ENCODE results near the gene DISP3.

DISP3 gene

DNA sequence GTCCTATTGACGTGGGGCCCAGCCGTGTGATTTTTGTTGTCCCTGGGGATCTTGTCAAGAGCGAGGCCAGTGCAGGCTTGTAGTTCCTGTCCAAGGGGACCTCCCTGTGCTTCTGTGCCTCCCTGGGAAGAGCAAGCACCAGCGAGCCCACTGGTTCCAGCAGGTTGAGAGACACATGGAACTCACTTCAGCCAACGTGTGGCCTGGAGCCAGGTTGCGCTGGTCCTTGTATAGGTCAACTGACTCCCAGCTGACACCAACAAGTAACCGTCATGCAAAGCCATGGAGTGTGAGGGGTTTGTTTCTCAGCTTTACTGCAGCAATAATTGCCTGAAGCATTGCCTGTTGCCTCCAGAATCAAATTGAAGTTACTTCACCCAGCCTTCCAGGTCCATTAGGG is 63.0 kb downstream of the DISP3 start:
- no peak for DNase-seq (ENCODE audit: low read depth in 2 of 3, low spot score in 1 of 3)

DNA sequence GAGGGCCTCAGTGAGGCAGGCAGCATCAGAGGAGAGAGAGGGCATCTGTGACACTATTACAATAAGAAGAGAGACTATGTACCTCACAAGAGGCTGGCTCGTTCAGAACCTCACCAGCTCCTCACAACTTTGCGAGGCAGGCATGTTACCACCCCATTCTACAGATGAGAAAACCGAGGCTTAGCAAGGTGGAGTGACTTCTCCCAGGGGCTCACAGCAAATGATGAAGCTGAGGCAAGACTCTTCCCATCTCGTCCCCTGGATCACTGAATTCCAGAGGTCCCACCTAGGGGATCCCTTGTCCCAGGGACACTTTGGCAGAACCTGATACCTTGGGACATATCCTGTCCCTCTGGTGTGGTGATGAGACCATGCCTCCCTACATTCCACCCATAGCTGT is 64.4 kb downstream of the DISP3 start:
- no peak for DNase-seq (ENCODE audit: low read depth in 2 of 3, low spot score in 1 of 3)

DNA sequence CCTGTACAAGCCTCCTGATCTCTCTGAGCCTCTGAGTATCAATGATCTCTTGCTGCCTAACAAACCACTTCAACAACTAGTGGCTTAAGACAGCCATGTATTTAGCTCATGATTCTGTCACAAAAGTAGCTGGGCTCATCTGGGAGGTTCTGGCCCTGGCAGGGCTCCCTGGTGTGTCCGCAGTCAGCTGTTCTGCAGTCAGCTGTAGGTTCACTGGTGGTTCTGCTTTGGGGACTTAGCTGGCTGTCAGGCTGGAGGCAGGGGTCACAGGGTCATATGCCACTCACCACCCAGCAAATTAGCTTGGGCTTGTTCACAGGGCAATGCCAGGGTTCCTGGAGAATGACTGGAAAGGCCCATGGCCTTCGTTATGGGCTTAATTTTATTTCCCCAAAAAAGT is 64.8 kb downstream of the DISP3 start:
- DNase-seq (ENCODE audit: low read depth in 2 of 3, low spot score in 1 of 3) = no peak

DNA sequence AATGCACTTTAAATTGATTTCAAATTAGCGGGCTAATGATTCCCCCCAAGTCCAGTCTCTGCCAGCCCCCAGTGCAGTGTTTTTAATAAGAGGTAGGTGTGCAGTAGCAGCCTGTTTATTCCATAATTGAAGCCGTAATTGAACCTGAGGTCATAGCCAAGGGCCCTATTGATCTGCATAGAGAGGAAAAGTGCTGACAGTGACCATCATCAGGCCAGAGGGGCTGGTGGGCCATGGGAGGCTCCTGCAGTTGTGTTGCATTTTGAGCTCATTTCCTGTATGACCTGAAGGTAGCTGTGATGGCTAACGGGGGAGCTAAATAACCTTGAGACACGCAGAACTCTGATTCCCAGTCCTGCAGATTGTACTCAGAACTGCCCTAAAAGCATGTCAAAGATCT is 67.5 kb downstream of the DISP3 start:
- DNase-seq (ENCODE audit: low read depth in 2 of 3, low spot score in 1 of 3) = no peak

DNA sequence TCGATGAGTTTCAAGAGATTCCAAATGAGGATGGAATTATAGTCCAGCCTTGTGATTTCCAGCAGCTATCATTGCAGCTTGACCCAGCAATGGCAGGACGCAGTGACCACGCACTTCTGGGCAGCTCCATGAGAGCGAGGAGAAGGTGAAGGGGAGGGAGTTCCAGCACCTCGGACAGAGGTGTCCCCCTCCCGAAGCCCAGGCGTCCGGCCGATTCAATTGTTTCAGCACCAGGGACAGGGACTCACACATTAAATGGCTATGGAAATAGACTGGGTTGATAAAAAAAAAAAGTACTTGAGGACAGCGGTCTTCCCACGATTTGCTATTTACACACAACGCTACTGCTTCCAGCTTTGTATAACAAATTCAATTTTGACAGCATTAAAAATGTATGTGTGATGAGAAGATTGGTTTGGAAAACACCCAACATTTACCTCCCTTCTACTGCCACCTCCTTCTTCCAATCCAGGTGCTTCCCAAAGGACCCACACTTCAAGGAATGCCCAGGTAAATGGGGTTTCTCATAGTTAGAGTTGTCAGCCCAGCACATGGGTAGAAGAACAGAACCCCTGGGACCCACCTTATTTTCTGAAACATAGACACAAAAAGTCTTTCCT is 71.8 kb downstream of the DISP3 start:
- DNase-seq (ENCODE audit: low read depth in 2 of 3, low spot score in 1 of 3) = peak; percentile 9 to 41 (median 15)

DNA sequence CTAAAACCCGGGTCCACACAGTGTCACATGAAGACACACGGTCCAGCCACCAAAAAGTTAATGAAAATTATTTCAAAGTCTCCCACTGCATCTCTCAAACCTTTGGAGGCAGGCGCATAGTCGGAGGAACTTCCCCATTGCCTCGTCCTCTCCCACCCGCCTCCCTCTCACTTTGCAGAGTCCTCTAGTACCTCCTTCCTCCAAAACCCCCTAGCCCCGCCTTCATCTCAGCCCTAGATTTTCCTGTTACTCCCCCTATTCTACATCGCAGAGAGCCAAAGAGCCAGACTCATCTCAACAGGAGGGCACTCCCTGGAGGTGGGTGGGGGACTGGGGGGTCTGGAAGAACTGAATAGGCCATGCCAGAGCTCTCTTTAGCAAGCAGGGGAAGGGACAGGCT is 79.3 kb downstream of the DISP3 start:
- no peak for DNase-seq (ENCODE audit: low read depth in 2 of 3, low spot score in 1 of 3)

DNA sequence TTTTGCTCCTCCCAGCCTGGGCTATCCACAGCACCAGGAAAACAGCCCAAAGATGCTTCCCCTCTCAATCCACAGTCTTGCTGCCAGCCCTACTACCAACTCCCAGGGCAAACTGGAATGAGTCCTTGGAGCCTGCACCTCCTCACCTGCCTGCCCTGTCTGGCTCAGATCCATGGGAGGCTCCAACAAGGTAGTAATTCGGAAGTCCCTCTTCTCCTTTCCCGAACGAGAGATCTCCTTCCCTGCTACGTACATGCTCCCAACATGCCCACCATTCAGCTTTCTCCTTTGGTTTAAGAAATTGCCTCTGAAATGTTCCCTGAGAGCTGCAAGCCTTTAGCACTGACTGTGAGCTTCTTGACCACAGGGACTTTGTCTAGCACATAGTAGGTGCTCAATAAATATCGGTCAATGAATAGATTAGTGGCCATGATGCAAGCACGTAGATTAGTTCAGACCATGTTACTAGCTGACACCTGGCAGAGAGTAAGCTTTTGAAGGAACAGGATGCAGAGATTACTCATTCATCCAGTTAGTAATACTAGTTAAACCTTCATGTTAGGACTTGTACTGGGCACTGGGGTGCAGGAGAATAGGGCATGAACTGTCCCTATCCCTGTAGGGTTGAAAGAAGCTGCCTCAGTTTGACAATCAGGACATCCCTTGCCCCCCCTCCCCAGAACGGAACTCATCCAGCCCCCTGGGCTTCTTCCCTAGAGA is 80.1 kb downstream of the DISP3 start:
- no peak for DNase-seq (ENCODE audit: low read depth in 2 of 3, low spot score in 1 of 3)

DNA sequence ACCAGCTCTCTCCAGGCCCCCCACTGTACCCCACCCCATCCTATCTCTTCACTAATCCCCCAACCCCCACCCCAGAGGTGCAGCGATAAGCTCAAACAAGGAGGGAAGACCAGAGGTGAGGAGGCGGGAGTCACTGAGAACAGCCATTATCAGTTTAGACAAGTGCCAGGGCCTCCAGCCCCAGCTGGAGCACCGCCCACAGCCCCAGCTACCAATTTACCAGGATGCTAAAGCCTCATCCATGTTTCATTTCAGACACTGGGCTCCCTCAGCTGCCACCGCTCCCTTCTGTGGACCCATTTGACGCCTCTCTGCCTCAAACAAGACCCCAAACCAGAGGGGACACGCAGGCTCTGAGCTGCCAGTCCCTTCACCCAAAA is 80.6 kb downstream of the DISP3 start:
- no peak for DNase-seq (ENCODE audit: low read depth in 2 of 3, low spot score in 1 of 3)

DNA sequence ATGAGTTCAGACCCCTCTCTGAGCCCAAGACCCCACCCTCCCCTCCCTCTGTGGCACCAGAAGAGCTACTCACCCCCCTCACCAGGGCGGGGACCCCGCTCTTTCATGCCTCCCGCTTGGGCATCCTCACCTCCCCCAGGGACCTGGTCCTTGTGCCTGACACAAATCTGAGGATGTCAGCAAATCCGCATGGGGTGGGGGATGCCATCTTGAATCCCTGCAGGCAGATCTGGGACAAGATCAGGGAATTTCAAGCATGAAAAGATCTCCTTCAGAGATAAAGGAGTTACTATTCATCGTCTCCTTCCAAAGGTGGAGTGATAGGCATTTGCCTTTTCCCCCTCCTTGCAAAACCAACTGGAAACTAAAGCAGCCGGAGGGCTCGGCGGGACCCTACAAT is 81.1 kb downstream of the DISP3 start:
- no peak for DNase-seq (ENCODE audit: low read depth in 2 of 3, low spot score in 1 of 3)

DNA sequence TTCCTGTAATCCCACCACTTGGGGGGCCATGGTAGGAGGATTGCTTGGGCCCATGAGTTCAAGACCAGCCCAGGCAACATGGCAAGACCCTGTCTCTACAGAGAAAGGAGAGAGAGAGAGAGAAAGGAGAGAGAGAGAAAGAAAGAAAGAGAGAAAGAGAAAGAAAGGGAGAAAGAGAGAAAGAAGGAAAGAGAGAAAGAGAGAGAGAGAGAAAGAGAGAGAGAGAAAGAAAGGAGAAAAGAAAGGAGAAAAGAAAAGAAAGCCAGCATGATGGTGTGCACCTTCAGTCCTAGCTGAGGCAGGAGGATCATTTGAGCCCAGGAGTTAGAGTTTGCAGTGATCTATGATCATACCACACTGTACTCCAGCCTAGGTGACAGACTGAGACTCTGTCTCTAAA is 82.8 kb downstream of the DISP3 start:
- DNase-seq (ENCODE audit: low read depth in 2 of 3, low spot score in 1 of 3) = no peak

DNA sequence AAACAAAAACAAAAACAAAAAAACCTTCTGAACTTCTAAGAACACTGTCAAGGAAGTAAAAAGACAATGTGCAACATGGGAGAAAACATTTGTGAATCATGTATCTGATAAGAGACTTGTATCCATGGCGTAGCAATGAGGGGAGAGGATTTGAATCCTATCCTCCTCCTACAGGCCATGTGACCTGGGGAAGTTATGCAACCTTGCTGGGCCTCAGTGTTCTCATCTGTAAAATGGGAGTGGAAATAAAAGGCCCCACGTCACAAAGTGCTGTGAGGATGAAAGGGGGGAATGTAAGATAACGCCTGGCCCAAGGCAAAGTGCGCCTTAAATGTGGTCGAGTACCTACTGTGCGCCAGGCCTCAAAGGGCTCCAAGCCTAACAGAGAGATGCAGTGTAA is 83.7 kb downstream of the DISP3 start:
- no peak for DNase-seq (ENCODE audit: low read depth in 2 of 3, low spot score in 1 of 3)

DNA sequence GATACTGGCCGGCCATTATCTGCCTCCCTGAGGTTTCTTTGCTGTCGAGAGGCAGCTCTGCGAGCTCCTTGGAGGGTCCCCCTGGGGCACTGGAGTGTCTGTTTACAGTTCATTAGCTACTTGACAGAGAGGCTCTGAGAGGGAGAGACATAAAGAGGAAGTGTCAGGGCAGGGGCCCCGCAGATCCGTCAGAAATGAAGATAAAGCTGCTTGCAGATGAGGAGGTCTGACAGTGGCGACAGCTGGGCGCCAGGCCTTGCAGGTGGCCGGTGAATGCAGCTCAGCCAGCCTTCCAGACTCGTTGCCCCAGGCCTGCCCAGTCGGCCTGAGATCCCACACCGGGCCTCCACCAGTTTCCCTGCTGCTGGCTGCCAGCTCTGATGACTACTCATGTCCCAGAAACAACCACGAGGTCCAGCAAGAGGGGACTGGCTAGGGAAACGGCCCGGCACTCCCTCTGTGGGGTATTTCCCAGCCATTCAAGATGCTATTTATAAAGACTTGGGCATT is 84.7 kb downstream of the DISP3 start:
- no peak for DNase-seq (ENCODE audit: low read depth in 2 of 3, low spot score in 1 of 3)

DNA sequence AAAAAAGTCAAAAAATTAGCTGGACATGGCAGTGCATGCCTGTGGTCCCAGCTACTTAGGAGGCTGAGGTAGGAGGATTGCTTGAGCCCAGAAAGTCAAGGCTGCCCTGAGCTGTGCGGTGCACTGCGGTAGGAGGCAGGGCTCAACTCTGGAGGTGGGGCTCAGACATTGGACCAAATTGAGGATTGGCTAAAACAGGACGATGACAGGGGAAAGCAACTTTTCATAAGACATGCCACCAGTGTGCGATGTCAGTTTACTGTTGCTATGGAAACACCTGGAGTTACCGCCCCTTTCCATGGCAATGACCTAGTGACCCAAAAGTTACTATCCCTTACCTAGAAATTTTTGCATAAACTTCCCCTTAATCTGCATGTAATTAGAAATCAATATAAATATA is 85.3 kb downstream of the DISP3 start:
- DNase-seq (ENCODE audit: low read depth in 2 of 3, low spot score in 1 of 3) = no peak

DNA sequence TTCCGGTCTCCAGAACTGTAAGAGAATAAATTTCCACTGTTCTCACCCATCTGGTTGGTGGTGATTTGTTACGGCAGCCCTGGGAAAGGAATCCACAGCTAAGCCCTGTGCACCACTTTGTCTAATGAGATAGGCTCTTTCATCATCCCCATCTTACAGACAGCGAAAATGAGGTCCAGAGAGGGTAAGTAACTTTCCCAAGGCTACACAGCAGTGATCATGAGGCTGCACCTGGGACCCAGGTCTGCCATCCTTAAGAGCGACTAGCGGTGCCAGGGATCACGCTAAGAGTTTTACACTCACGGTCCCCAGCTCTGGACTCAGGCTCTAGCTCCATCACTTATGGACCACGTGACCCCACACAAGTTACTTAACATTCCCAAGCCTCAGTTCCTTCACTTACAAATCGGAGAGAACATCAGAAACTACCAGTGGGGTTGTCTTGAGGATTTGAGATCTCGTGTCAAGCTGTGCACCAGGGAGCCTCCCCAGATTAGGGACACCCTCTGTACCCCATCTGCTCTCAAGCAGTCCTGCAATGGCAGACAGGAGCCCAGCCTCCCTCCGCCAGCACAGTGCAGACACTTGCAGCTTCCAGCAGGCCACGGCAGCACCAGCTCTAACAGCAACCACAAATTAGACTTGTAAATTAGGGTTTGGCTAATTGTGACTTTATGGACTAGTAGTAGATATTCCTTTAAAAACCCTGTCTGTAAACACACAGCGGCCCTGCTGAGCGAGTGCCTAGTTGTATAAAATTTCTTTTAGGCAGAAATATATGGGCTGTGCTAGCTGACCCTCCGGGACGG is 87.3 kb downstream of the DISP3 start:
- DNase-seq (ENCODE audit: low read depth in 2 of 3, low spot score in 1 of 3) = no peak

DNA sequence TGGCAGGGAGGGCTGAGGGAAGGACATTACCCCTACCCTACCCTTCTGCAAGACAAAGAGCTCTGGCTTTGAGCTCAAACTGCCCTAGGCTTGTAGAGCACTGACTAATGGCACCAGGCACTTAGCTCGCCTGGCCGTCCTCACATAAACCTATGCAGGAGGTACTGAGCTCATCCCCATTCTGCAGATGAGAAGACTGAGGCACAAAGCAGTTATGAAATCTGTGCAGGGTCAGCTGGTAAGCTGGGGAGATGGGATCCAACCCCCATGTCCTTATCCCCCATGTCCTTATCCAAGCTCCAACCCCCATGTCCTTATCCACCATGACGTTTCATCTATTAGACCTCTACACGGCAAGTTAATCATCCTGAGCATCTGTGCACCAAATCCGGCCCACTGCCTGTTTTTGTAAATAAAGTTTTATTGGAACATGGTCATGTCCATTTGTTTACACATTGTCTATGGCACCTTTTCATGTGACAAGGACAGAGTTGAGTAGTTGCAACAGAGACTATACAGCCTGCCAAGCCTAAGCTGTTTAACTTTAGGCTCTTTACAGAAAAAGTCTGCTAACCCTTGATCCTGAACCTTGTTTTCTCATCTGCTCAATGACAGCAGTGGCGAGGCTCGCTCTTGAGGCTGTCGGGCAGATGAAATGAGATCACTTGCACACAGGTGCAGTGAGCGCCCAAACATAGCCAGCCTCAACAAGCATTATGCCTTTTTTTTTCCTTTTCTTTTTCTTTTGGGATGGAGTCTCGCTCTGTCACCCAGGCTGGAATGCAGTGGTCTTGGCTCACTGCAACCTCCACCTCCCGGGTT is 88.5 kb downstream of the DISP3 start:
- no peak for DNase-seq (ENCODE audit: low read depth in 2 of 3, low spot score in 1 of 3)

DNA sequence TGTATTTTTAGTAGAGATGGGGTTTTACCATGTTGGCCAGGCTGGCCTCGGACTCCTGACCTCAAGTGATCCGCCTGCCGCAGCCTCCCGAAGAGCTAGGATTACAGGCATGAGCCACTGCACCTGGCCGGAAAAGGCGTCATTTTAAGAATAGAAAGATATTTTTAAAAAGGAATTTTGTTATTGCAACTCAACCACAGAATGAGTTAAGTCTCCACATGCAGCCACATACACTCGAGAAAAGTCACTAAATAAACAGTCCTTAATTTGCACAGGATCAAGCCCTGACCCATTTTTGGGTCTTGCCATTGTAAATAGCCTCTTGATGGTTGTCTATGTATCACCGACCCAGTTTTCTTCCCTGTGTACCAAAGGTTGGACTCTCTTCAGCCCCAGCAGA is 89.7 kb downstream of the DISP3 start:
- DNase-seq (ENCODE audit: low read depth in 2 of 3, low spot score in 1 of 3) = no peak

DNA sequence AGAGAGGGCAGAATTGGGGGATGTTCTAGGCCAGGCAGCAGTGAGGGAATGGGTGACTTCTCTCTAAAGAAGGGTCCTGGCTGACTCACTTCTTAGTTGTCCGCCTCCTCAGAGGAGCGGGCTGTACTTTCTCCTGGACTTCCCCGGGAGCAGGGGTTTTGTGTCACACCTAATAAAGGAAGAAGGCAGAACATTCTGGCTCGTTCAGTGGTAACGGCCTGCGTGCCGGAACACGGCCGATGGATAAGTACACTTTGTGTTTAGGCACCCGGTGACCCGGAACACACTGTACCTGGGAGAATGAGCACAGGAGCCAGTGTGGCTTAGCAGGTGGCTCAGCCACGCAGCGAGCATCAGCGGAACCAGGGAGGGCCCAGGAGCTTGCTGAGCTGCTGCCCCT is 90.6 kb downstream of the DISP3 start:
- DNase-seq (ENCODE audit: low read depth in 2 of 3, low spot score in 1 of 3) = no peak

DNA sequence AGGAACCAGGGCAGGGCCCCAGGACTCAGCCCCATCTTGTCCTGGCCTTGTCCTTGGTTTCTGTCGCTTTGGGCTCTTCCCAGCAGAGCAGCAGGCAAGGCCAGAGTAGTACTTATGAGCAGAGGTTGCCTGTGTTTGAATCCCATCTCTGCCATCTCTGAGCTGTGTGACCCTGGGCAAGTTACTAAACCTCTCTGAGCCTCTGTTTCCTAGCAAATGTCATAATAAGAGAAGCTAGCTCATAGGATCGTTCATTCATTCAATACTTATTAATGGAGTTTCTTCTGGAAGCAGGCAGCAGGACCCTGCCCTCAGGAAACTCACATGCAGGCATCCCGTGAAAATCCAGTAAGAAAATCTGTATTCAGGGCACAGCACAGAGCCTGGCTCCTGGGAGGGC is 91.0 kb downstream of the DISP3 start:
- no peak for DNase-seq (ENCODE audit: low read depth in 2 of 3, low spot score in 1 of 3)

DNA sequence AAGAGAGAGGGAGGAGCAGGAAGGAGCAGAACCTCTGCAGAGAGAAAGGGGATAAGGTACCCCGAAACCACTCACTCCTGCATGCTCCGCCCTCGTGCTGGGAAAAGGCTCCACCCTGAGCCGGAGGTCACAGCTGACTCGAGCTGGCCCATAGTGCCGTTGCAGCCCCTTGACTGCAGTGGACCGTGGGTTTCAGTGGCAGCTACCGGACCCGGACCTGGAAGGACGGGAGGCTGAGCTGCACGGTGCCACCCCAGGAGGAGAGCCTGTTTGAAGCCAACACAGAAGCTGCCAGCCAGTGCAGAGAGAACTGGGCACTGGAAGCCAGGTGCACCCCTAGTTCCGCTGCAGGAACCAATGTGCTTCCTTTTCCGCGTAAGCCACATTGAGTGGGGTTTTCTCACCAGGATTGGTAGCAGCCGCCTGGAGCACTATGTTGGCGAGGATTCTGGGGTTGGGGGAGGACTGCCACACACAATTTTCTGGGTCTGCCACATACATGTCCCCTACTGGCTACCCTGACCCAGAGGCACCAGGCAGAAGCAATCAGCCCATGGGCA is 91.9 kb downstream of the DISP3 start:
- no peak for DNase-seq (ENCODE audit: low read depth in 2 of 3, low spot score in 1 of 3)

DNA sequence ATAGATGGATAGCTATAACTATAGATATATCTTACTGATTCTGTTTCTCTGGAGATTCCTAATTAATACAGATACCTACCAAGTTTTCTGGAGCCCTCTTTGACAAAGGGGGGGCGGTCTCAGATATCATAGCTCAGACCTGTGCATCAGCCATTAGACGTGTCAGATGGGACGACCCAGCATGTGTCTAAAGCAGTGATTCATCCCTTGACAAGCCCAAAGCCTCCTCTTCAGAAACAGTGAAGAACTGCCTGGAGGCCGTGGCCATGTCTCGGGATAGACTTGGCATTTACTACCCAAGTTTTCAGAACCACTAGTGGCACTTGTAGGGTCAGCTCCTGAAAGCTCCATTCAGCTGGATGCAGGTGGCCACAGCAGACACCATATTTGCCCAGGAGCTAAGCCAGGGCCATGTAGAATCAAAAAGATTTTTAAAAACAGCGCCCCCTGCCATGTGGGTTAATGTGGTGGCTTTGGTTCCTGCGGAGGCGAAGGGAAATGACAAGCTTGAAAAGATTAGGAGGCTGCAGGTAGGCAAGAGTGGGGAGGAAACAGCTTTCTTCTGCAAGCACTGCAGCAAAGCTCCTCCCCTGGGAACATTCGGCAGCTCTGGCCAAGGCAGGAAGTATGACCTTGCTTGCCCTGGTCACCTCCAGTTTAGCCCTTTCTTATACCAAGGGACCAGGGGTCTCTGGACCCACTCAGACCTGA is 93.1 kb downstream of the DISP3 start:
- peak; percentile 2 to 6 (median 5) for DNase-seq (ENCODE audit: low read depth in 2 of 3, low spot score in 1 of 3)

All from stimulated activated CD4-positive, alpha-beta T cell treated with anti-CD3 and anti-CD28 coated beads, Interleukin-12 subunit alpha, Interleukin-12 subunit beta, amount 100 ng/mL, for 48 hours (primary cell).